CD4-positive, alpha-beta T cell treated with Interleukin-15 for 1 hour (primary cell): Measurements from ENCODE around the gene MYO18A.

Experiments
- DNase-seq: peaks from one replicate; pipeline ENCODE4 v3.0.0-alpha.2; 2020

The MYO18A gene

GRCh38 chr17:29146369-29146972 lies 33.7 kb downstream of the MYO18A start:
- DNase-seq: no peak

- peak; percentile 78 for DNase-seq
Observed at GRCh38 chr17:29145289-29146073, 34.7 kb downstream of the MYO18A start.

GRCh38 chr17:29143894-29144293 lies 36.3 kb downstream of the MYO18A start:
- no peak for DNase-seq

GRCh38 chr17:29141514-29141876 lies 38.7 kb downstream of the MYO18A start:
- DNase-seq: no peak

GRCh38 chr17:29140631-29141513 lies 39.3 kb downstream of the MYO18A start:
- DNase-seq: peak; percentile 55

- DNase-seq: peak; percentile 70
Observed at GRCh38 chr17:29140051-29140621, 40.1 kb downstream of the MYO18A start.

GRCh38 chr17:29138971-29139691 lies 41.1 kb downstream of the MYO18A start:
- peak; percentile 40 for DNase-seq

- peak; percentile 40 for DNase-seq
Observed at GRCh38 chr17:29138184-29138955, 41.8 kb downstream of the MYO18A start.

GRCh38 chr17:29136998-29137730 lies 43.0 kb downstream of the MYO18A start:
- no peak for DNase-seq

GRCh38 chr17:29135464-29135863 lies 44.7 kb downstream of the MYO18A start:
- DNase-seq: no peak

GRCh38 chr17:29133121-29133713 lies 47.0 kb downstream of the MYO18A start:
- no peak for DNase-seq

GRCh38 chr17:29131814-29132682 lies 48.1 kb downstream of the MYO18A start:
- DNase-seq: no peak

- no peak for DNase-seq
Observed at GRCh38 chr17:29129731-29130130, 50.5 kb downstream of the MYO18A start.

GRCh38 chr17:29127840-29128239 lies 52.4 kb downstream of the MYO18A start:
- DNase-seq: no peak

GRCh38 chr17:29126268-29126930 lies 53.8 kb downstream of the MYO18A start:
- no peak for DNase-seq

GRCh38 chr17:29125651-29126050 lies 54.5 kb downstream of the MYO18A start:
- no peak for DNase-seq

- no peak for DNase-seq
Observed at GRCh38 chr17:29124925-29125273, 55.3 kb downstream of the MYO18A start.

- peak; percentile 45 for DNase-seq
Observed at GRCh38 chr17:29124135-29124924, 55.9 kb downstream of the MYO18A start.
